K562 (cell line): ENCODE results near the gene NABP1. TPM values are rescaled to one million over a fixed set of nuclear protein-coding genes. Genes with fewer than 3 reads are reported as not detected.

Source experiments
- ATAC-seq: fragments of 200-7000 bp; cut with Tn5 transposase; 3 replicates; pipeline ENCODE4 v1.9.1; 2020; ENCODE audit warnings: moderate library complexity
- BruUV-seq: library from RNA; stranded (reverse); fragments of 400-500 nt; replicated peaks from 2 replicates; lab custom pipeline; 2021; lab: Mats Ljungman, UMichigan
- CTCF ChIA-PET: fragments of 300-600 bp; formaldehyde crosslinking; extraction: SDS; loops from one replicate; lab custom pipeline; 2021; ENCODE audit warnings: low intra/inter-chr PET ratio; lab: Yijun Ruan, JAX
- POLR2A ChIA-PET: fragments of 300-600, 350-650 bp; sonication (Branson Sonifier 250); formaldehyde crosslinking; extraction: SDS; loops from one replicate; lab custom pipeline; 2021; ENCODE audit warnings: antibody characterized with exemption, inconsistent platforms; lab: Yijun Ruan, JAX
- DNase-seq, 4 experiments: peaks; one replicate each; pipeline versions ENCODE4 v3.0.0 to v3.0.0-alpha.2; 2011 to 2018; ENCODE audit warnings: low spot score in 3 of 4, mixed read lengths in 3 of 4; ENCODE audit errors: extremely low read depth in 1 of 4
- FAIRE-seq: peaks from 2 replicates; lab custom pipeline; 2011; peaks lifted over from hg19 to GRCh38; lab: Jason Lieb, UNC
- H2AFZ ChIP-seq: 2 replicates; pipeline ENCODE4 v1.6.0; 2011; ENCODE audit warnings: low read depth, low read length, control low read depth, inconsistent platforms
- H3K27ac ChIP-seq: fragments of 200-600 bp; 3 replicates; pipeline ENCODE4 v1.8.0; 2011; ENCODE audit warnings: low read depth, mild to moderate bottlenecking, control low read depth, inconsistent platforms, low read length, moderate library complexity, mixed read lengths; ENCODE audit errors: extremely low read depth
- H3K27me3 ChIP-seq, 2 experiments: fragments of 300-600 bp in 1 of 2; 2 replicates in 1 of 2; 3 replicates in 1 of 2; pipeline versions ENCODE4 v1.6.0 to v1.8.0; 2011; ENCODE audit warnings: inconsistent platforms in 2 of 2, low read length in 2 of 2, mild to moderate bottlenecking in 1 of 2, mixed read lengths in 1 of 2, moderate library complexity in 1 of 2; ENCODE audit not compliant: control insufficient read depth in 2 of 2, insufficient read depth in 2 of 2
- H3K36me3 ChIP-seq: fragments of 300-600 bp; 3 replicates; pipeline ENCODE4 v1.8.0; 2011; ENCODE audit warnings: mild to moderate bottlenecking, low read length, inconsistent platforms; ENCODE audit not compliant: control insufficient read depth, insufficient read depth
- H3K4me1 ChIP-seq, 2 experiments: fragments of 200-600 bp in 1 of 2; replicated peaks in 1 of 2; 2 replicates in 1 of 2; 3 replicates in 1 of 2; pipeline versions ENCODE4 v1.5.1 to v1.8.0; 2011; ENCODE audit warnings: inconsistent platforms in 2 of 2, low read length in 2 of 2, mild to moderate bottlenecking in 1 of 2, mixed read lengths in 1 of 2, moderate library complexity in 1 of 2; ENCODE audit not compliant: control insufficient read depth in 2 of 2, insufficient read depth in 2 of 2
- H3K4me2 ChIP-seq: 2 replicates; pipeline ENCODE4 v1.6.1; 2011; ENCODE audit warnings: low read length, control low read depth, inconsistent platforms, mixed read lengths; ENCODE audit not compliant: insufficient read depth
- H3K4me3 ChIP-seq: fragments of 200-600 bp; sonication (generic), shearing (Covaris generic); 2 replicates; pipeline ENCODE4 v1.5.1; 2016; ENCODE audit warnings: control low read depth, inconsistent platforms
- H3K79me2 ChIP-seq: fragments of 200-600 bp; 3 replicates; pipeline ENCODE4 v1.8.0; 2011; ENCODE audit warnings: low read length, inconsistent platforms; ENCODE audit not compliant: control insufficient read depth, insufficient read depth
- H3K9ac ChIP-seq, 2 experiments: 2 replicates each; pipeline versions ENCODE4 v1.6.0 to v1.6.1; 2011; ENCODE audit warnings: low read depth in 2 of 2, low read length in 2 of 2, control low read depth in 1 of 2, inconsistent platforms in 1 of 2, mild to moderate bottlenecking in 1 of 2, mixed read lengths in 1 of 2; ENCODE audit not compliant: insufficient read depth in 1 of 2
- H3K9me1 ChIP-seq: one replicate; pipeline ENCODE4 v1.6.0; 2011; ENCODE audit warnings: inconsistent platforms, mild to moderate bottlenecking, low read length, moderate library complexity; ENCODE audit not compliant: control insufficient read depth, insufficient read depth
- H3K9me3 ChIP-seq: replicated peaks from 2 replicates; pipeline ENCODE4 v1.5.1; 2011; ENCODE audit warnings: low read depth, low read length, inconsistent platforms; ENCODE audit not compliant: control insufficient read depth, insufficient read depth
- H4K20me1 ChIP-seq: replicated peaks from 2 replicates; pipeline ENCODE4 v1.6.1; 2011; ENCODE audit warnings: low read length, inconsistent platforms, mixed read lengths; ENCODE audit not compliant: control insufficient read depth, insufficient read depth
- ARNT ChIP-seq, 2 experiments: fragments of 450-650 bp; IDR thresholded peaks; 2 replicates each; pipeline ENCODE4 v1.6.1; 2016; ENCODE audit warnings: mild to moderate bottlenecking in 1 of 2
- BMI1 ChIP-seq: fragments of 150-350 bp; IDR thresholded peaks from 2 replicates; pipeline ENCODE4 v1.6.1; 2014; ENCODE audit warnings: low read length
- GABPB1 ChIP-seq: sonication (generic); formaldehyde crosslinking; IDR thresholded peaks from 2 replicates; pipeline ENCODE4 v1.8.0; 2022; ENCODE audit warnings: mild to moderate bottlenecking, missing genetic modification reagents
- KAT8 ChIP-seq: fragments of 450-650 bp; IDR thresholded peaks from 2 replicates; pipeline ENCODE4 v1.6.1; 2016; ENCODE audit warnings: low read depth, mild to moderate bottlenecking
- NRF1 ChIP-seq, 2 experiments: fragments of 450-650 bp; IDR thresholded peaks in 1 of 2; conservative IDR thresholded peaks in 1 of 2; 2 replicates each; pipeline ENCODE4 v1.6.1; 2014; ENCODE audit warnings: mild to moderate bottlenecking in 2 of 2
- SMAD2 ChIP-seq: fragments of 150-350 bp; IDR thresholded peaks from 2 replicates; pipeline ENCODE4 v1.6.1; 2014; ENCODE audit warnings: low read depth, mild to moderate bottlenecking, low read length
- TAF7 ChIP-seq: fragments of 450-650 bp; IDR thresholded peaks from 2 replicates; pipeline ENCODE4 v1.6.1; 2016; ENCODE audit warnings: missing genetic modification characterization, missing compliant biosample characterization
- THRA ChIP-seq: fragments of 450-650 bp; IDR thresholded peaks from 2 replicates; pipeline ENCODE4 v1.6.1; 2017; ENCODE audit warnings: mild to moderate bottlenecking, moderate library complexity
- ZBTB2 ChIP-seq: fragments of 450-650 bp; IDR thresholded peaks from 2 replicates; pipeline ENCODE4 v1.6.1; 2016; ENCODE audit warnings: antibody characterized with exemption
- ZFP91 ChIP-seq: sonication (generic); formaldehyde crosslinking; IDR thresholded peaks from 2 replicates; pipeline ENCODE4 v1.8.0; 2022; ENCODE audit warnings: mild to moderate bottlenecking, missing genetic modification reagents
- ZNF274 ChIP-seq: IDR thresholded peaks from 2 replicates; pipeline ENCODE4 v1.6.1; 2011; ENCODE audit warnings: low read depth, mild to moderate bottlenecking, low read length, moderate library complexity, borderline replicate concordance
- ZNF436 ChIP-seq: fragments of 250-450, 450-650 bp; sonication (Bioruptor Pico); formaldehyde crosslinking; IDR thresholded peaks from 2 replicates; pipeline ENCODE4 v1.7.0; 2020; ENCODE audit warnings: mild to moderate bottlenecking
- ZNF699 ChIP-seq: fragments of 250-450 bp; sonication (Bioruptor Pico); IDR thresholded peaks from 2 replicates; pipeline ENCODE4 v1.8.0; 2021; ENCODE audit warnings: mild to moderate bottlenecking, moderate library complexity; ENCODE audit not compliant: insufficient replicate concordance
- ZNF77 ChIP-seq: fragments of 250-450 bp; sonication (Bioruptor Pico); IDR thresholded peaks from 2 replicates; pipeline ENCODE4 v1.5.0; 2020
- WGBS: fragments of 100-300 bp; shearing (Covaris generic); methylation state at CpG from one replicate; pipeline ENCODE4 v1.1.6; 2016; ENCODE audit warnings: low coverage, mixed read lengths; ENCODE audit not compliant: insufficient coverage; ENCODE audit errors: missing lambda C conversion rate; 5-methylcytosine and 5-hydroxymethylcytosine counted together
- in situ Hi-C: fragments of 300-500 bp; cut with MboI; formaldehyde crosslinking; loops from 4 replicates; pipeline ENCODE4 v1.15.0; 2018; ENCODE audit warnings: inconsistent platforms, mixed read lengths
- intact Hi-C: fragments of 100-400 bp; cut with micrococcal nuclease; formaldehyde crosslinking; loops from 2 replicates; pipeline ENCODE4 v1.14.2; 2022
- polyA plus RNA-seq, 8 experiments: library from polyadenylated mRNA; depleted of rRNA in 4 of 8; stranded (reverse) in 5 of 8; unstranded in 3 of 8; fragments of >200 nt; fragmentation: Nextera tagmentation in 2 of 8; fragmentation: Illumina TruSeq in 1 of 8; extraction: Ambion mirVana in 2 of 8; extraction: Trizol in 1 of 8; gene quantifications; 2 replicates each; pipeline versions ENCODE4 v1.2.1 to v1.2.3, GENCODE V29; 2011 to 2014; ENCODE audit warnings: inconsistent platforms in 1 of 8, missing spikeins in 1 of 8
- total RNA-seq, 7 experiments: library from RNA; depleted of rRNA in 6 of 7; stranded (reverse); fragments of >200 nt in 6 of 7; fragmentation: Illumina TruSeq in 2 of 7; extraction: Trizol in 2 of 7; gene quantifications; 2 replicates each; pipeline versions ENCODE4 v1.2.1 to v1.2.3, GENCODE V29; 2011 to 2021; ENCODE audit warnings: low replicate concordance in 1 of 7

Gene NABP1
- total and polyA plus RNA-seq, 9 of the 15 experiments (the other 6 are each of a cell fraction or from before 2014, with no cell fraction given) = 12.8 to 44.0 (median 20.2) TPM

- Histone ChIP-seq H3K36me3 (no peaks in the 10 kb centered on the region), H2AFZ (peak overlapping the region; percentile 82), H3K4me2 (peak overlapping the region; percentile 35; the same call in 1 of the 2 replicates), H4K20me1 (no peaks in the 10 kb centered on the region), H3K9ac (peak overlapping the region in 1 of 2 experiments; percentile 71; a peak in 2 of 4 replicates), H3K9me3 (no peaks in the 10 kb centered on the region), H3K9me1 (no peaks in the 10 kb centered on the region), H3K79me2 (0 out of 3 replicates have a peak, but pooled peaks cover 3% of the 10 kb centered on the region), H3K4me3 (no peak overlapping the region), H3K27me3 (no peaks in the 10 kb centered on the region), H3K4me1 (peaks cover 0 to 32% of the 10 kb centered on the region in 2 experiments; a peak in 4 of 5 replicates), H3K27ac (peak overlapping the region; percentile 85; the same call in 2 of the 3 replicates)
- FAIRE-seq = no peak
- no peak for DNase-seq
- ATAC-seq = no peak
- ChIA-PET CTCF (no interaction called here), POLR2A (interaction anchor here (0.6 to 2.1 kb wide), 3 partner anchors 10 to 43 kb away, joined by 5 to 16 read pairs (median 7); partner anchors contain the start of gene NABP1)
- intact Hi-C loops = loop anchor here (2.0 to 5.0 kb wide), 2 partner anchors 39 to 40 kb away; no protein-coding TSS in a partner anchor
- TF ChIP-seq KAT8 = no peak
- no peak for TF ChIP-seq ARNT (IDR thresholded peaks at IDR 0.05)
- TF ChIP-seq ZNF274 = no peak
- TF ChIP-seq ZFP91 (CRISPR knock-in tag) = no peak
- TF ChIP-seq SMAD2 = no peak
- TF ChIP-seq ZNF77 (CRISPR knock-in tag) = no peak
- no peak for TF ChIP-seq BMI1
- no peak for TF ChIP-seq TAF7 (tag)
- TF ChIP-seq NRF1 (conservative IDR thresholded peaks at IDR 0.05 in 1 of 2, IDR thresholded peaks at IDR 0.05 in 1 of 2) = no peak
- no peak for TF ChIP-seq ZNF436 (CRISPR knock-in tag)
- TF ChIP-seq THRA = no peak
- TF ChIP-seq ZNF699 (CRISPR knock-in tag) = no peak
- TF ChIP-seq GABPB1 (CRISPR knock-in tag) = no peak
- TF ChIP-seq ZBTB2 = no peak
- 93% methylated on average over 1 of the region's 1 CpG for WGBS
- no TSS peak for BruUV-seq
- in situ Hi-C loops = loop anchor here (5.0 kb wide), 1 partner anchor 69 kb away; no protein-coding TSS in a partner anchor
Observed at GRCh38 chr2:191636586-191636985, 41.4 kb upstream of the NABP1 start.
